Myocyte (in vitro differentiated cells): ENCODE measurements around the gene BICD1. TPM values are rescaled to one million over a fixed set of nuclear protein-coding genes. Genes with fewer than 3 reads are reported as not detected.

Experiments used
- DNase-seq: peaks from one replicate; pipeline ENCODE4 v3.0.0-alpha.2; 2012; ENCODE audit warnings: low read depth
- total RNA-seq: library from RNA; depleted of rRNA; stranded (reverse); fragments of >200 nt; gene quantifications from 2 replicates; pipeline ENCODE4 v1.2.3, GENCODE V29; 2014

BICD1 gene
- total RNA-seq, 1 donor from 2014 or later: 10.8 TPM

GRCh38 chr12:32102234-32102633, 4.4 kb upstream of the BICD1 start:
- no peak for DNase-seq

- no peak for DNase-seq
Measured at GRCh38 chr12:32104572-32105355, 1.9 kb upstream of the BICD1 start.

- no peak for DNase-seq
Measured at GRCh38 chr12:32105986-32106516, 596 bp upstream of the BICD1 start.

GRCh38 chr12:32107359-32108267, 966 bp downstream of the BICD1 start:
- DNase-seq: peak; percentile 42

GRCh38 chr12:32108787-32109186, 2.1 kb downstream of the BICD1 start:
- DNase-seq: no peak

GRCh38 chr12:32110417-32110816, 3.8 kb downstream of the BICD1 start:
- no peak for DNase-seq

- no peak for DNase-seq
Measured at GRCh38 chr12:32110942-32111341, 4.3 kb downstream of the BICD1 start.

GRCh38 chr12:32115404-32116104, 8.9 kb downstream of the BICD1 start:
- DNase-seq: peak; percentile 96

GRCh38 chr12:32116897-32117296, 10.2 kb downstream of the BICD1 start:
- peak; percentile 21 for DNase-seq

GRCh38 chr12:32117316-32117715, 10.7 kb downstream of the BICD1 start:
- no peak for DNase-seq

GRCh38 chr12:32118806-32119205, 12.2 kb downstream of the BICD1 start:
- DNase-seq: no peak

- no peak for DNase-seq
Measured at GRCh38 chr12:32120419-32120818, 13.8 kb downstream of the BICD1 start.

- DNase-seq: no peak
Measured at GRCh38 chr12:32124637-32125036, 18.0 kb downstream of the BICD1 start.

- no peak for DNase-seq
Measured at GRCh38 chr12:32125455-32126084, 18.9 kb downstream of the BICD1 start.

GRCh38 chr12:32126720-32127119, 20.1 kb downstream of the BICD1 start:
- DNase-seq: no peak

GRCh38 chr12:32131666-32132065, 25.0 kb downstream of the BICD1 start:
- no peak for DNase-seq

GRCh38 chr12:32134101-32134888, 27.6 kb downstream of the BICD1 start:
- no peak for DNase-seq

GRCh38 chr12:32135967-32136366, 29.3 kb downstream of the BICD1 start:
- DNase-seq: no peak

GRCh38 chr12:32136404-32136803, 29.8 kb downstream of the BICD1 start:
- DNase-seq: no peak

- DNase-seq: peak; percentile 36
Measured at GRCh38 chr12:32139064-32139421, 32.4 kb downstream of the BICD1 start.
